ENCODE measurements around the gene TCTN1. TPM values are rescaled to one million over a fixed set of nuclear protein-coding genes. Genes with fewer than 3 reads are reported as not detected.

Gene TCTN1
- total and polyA plus RNA-seq, 2 of the 4 experiments (the other 2 are of a cell fraction) = 11.7 to 18.8 TPM

DNA sequence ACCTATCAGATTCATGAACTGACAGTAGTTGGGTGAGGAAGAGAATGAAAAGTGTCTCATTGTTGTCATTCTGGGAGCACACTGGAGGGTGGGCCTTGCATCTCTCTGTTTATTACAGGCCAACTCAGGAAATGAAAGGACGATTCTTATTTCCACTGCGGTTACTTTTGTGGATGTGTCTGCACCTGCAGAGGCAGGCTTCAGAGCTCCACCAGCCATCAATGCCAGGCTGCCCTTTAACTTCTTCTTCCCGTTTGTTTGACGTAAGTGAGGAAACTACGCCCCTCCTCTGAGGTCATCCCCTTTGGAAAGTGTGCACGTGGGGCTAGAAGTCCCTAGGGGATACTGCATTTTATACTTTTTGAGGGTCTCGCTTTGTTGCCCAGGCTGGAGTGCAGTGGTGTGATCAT, 33.7 kb downstream of the TCTN1 start:
- Histone ChIP-seq H4K20me1 (ENCODE audit: insufficient read depth, low read length) (no peaks in the 10 kb centered on the region), H2AK9ac (replicated peaks; ENCODE audit: low read depth, low read length, poor library complexity) (no peak overlapping the region), H3K4ac (ENCODE audit: low read depth, low read length) (no peak overlapping the region), H3K27ac (ENCODE audit: insufficient read depth, low read length) (no peak overlapping the region), H3K18ac (ENCODE audit: low read depth, low read length) (no peak overlapping the region), H3K23ac (ENCODE audit: low read depth, low read length) (no peak overlapping the region), H2BK120ac (ENCODE audit: low read depth, low read length) (no peak overlapping the region), H3K9me1 (ENCODE audit: insufficient read depth, low read length) (no peaks in the 10 kb centered on the region), H3K4me3 (ENCODE audit: insufficient read depth, low read depth, low read length) (no peak overlapping the region), H2BK15ac (ENCODE audit: low read depth, low read length) (no peak overlapping the region), H3K14ac (replicated peaks; ENCODE audit: low read depth, low read length) (no peak overlapping the region), H4K5ac (ENCODE audit: low read depth, low read length) (no peak overlapping the region), H3K79me1 (ENCODE audit: low read depth in 1 of 2, low read length in 2 of 2) (no peaks in the 10 kb centered on the region), H2AK5ac (ENCODE audit: low read depth, low read length) (no peak overlapping the region), H2BK5ac (ENCODE audit: low read depth, low read length, poor library complexity, severe bottlenecking) (no peak overlapping the region), H3K56ac (ENCODE audit: extremely low read depth, insufficient read depth, low read length) (no peak overlapping the region), H3K36me3 (ENCODE audit: control insufficient read depth, insufficient read depth, low read length) (peaks cover 1% of the 10 kb centered on the region; the same call in 1 of the 2 replicates), H3K4me2 (ENCODE audit: low read depth, low read length) (no peak overlapping the region), H2BK20ac (ENCODE audit: low read depth, low read length) (no peak overlapping the region), H3K9ac (ENCODE audit: low read depth, low read length) (no peak overlapping the region), H2AFZ (replicated peaks; ENCODE audit: low read length, poor library complexity) (no peak overlapping the region), H3K9me3 (ENCODE audit: control insufficient read depth, insufficient read depth, low read length) (no peaks in the 10 kb centered on the region), H4K8ac (ENCODE audit: low read depth in 2 of 2, low read length in 2 of 2) (no peak overlapping the region), H3K27me3 (ENCODE audit: control insufficient read depth, insufficient read depth, low read length) (no peaks in the 10 kb centered on the region), H3K4me1 (ENCODE audit: control insufficient read depth, insufficient read depth, low read length) (peaks cover 2% of the 10 kb centered on the region; the same call in 1 of the 2 replicates), H4K91ac (ENCODE audit: insufficient read depth, low read depth, low read length) (no peak overlapping the region)
- BruUV-seq (replicated peaks) = no TSS peak
- ATAC-seq (ENCODE audit: low read depth) = no peak
- in situ Hi-C loops (cut with MboI; ENCODE audit: low sequenced_read_pairs) (no loop called here), intact Hi-C loops (cut with micrococcal nuclease) (no loop called here), dilution Hi-C loops (cut with HindIII; ENCODE audit: low sequenced_read_pairs, unreplicated experiment) (no loop called here)
- TF ChIP-seq RFX5 (IDR thresholded peaks at IDR 0.05; ENCODE audit: low read depth, low read length) (no peak), USF2 (IDR thresholded peaks at IDR 0.05; ENCODE audit: low read depth, low read length) (no peak), MAZ (IDR thresholded peaks at IDR 0.05; ENCODE audit: borderline replicate concordance, low read depth, low read length) (no peak), CTCF (conservative IDR thresholded peaks at IDR 0.05; ENCODE audit: low read depth, low read length) (no peak), CHD1 (IDR thresholded peaks at IDR 0.05; ENCODE audit: low read depth, low read length) (no peak), CEBPB (IDR thresholded peaks at IDR 0.05; ENCODE audit: low read depth, low read length) (no peak)
- no peak for DNase-seq
- CTCF ChIA-PET = no interaction called here
- 93% methylated on average over 3 of the region's 7 CpGs; no CpG with 5 or more reads in 1 of the 2 experiments for WGBS, 2 experiments (ENCODE audit: extremely low coverage in 2 of 2, insufficient read length in 1 of 2)
- POLR2A ChIA-PET (ENCODE audit: unreplicated experiment) = no interaction called here

Measured in IMR-90 (cell line).